Fibroblast of lung (primary cell): ENCODE measurements around the gene JDP2. TPM values are rescaled to one million over a fixed set of nuclear protein-coding genes. Genes with fewer than 3 reads are reported as not detected.

Source experiments
- DNase-seq, 2 donors: peaks; one replicate each; pipeline versions ENCODE4 v3.0.0 to v3.0.0-alpha.2; 2010; ENCODE audit warnings: low read depth in 2 of 2
- H2AFZ ChIP-seq: 2 replicates; pipeline ENCODE4 v1.5.1; 2012; ENCODE audit warnings: low read length, control low read depth, inconsistent platforms
- H3K27ac ChIP-seq: 2 replicates; pipeline ENCODE4 v1.5.1; 2011; ENCODE audit warnings: low read length, control low read depth; ENCODE audit not compliant: insufficient read depth
- H3K27me3 ChIP-seq: 2 replicates; pipeline ENCODE4 v1.5.1; 2011; ENCODE audit warnings: mild to moderate bottlenecking, low read length; ENCODE audit not compliant: control insufficient read depth, insufficient read depth
- H3K36me3 ChIP-seq: 2 replicates; pipeline ENCODE4 v1.5.1; 2011; ENCODE audit warnings: low read length; ENCODE audit not compliant: control insufficient read depth, insufficient read depth
- H3K4me1 ChIP-seq: 2 replicates; pipeline ENCODE4 v1.5.1; 2011; ENCODE audit warnings: low read length; ENCODE audit not compliant: control insufficient read depth, insufficient read depth; ENCODE audit errors: extremely low read depth
- H3K4me2 ChIP-seq: 2 replicates; pipeline ENCODE4 v1.5.1; 2011; ENCODE audit warnings: low read length, control low read depth; ENCODE audit not compliant: insufficient read depth; ENCODE audit errors: extremely low read depth
- H3K4me3 ChIP-seq, 4 experiments: fragments of 200-600 bp in 1 of 4; sonication (generic) in 1 of 4; replicated peaks in 1 of 4; 2 replicates each; pipeline ENCODE4 v1.5.1; 2011 to 2016; ENCODE audit warnings: low read length in 4 of 4, low read depth in 3 of 4, mild to moderate bottlenecking in 3 of 4, control low read depth in 2 of 4, inconsistent platforms in 1 of 4, mixed read lengths in 1 of 4; ENCODE audit not compliant: insufficient read depth in 1 of 4; ENCODE audit errors: control extremely low read depth in 1 of 4
- H3K79me2 ChIP-seq: 2 replicates; pipeline ENCODE4 v1.5.1; 2012; ENCODE audit warnings: mild to moderate bottlenecking, low read length, inconsistent platforms; ENCODE audit not compliant: control insufficient read depth, insufficient read depth
- H3K9ac ChIP-seq: 2 replicates; pipeline ENCODE4 v1.5.1; 2011; ENCODE audit warnings: mild to moderate bottlenecking, low read length, control low read depth; ENCODE audit not compliant: insufficient read depth
- H3K9me3 ChIP-seq: 2 replicates; pipeline ENCODE4 v1.5.1; 2012; ENCODE audit warnings: low read depth, low read length; ENCODE audit not compliant: control insufficient read depth, insufficient read depth
- H4K20me1 ChIP-seq: 2 replicates; pipeline ENCODE4 v1.5.1; 2011; ENCODE audit warnings: low read length; ENCODE audit not compliant: control insufficient read depth, insufficient read depth; ENCODE audit errors: extremely low read depth
- CTCF ChIP-seq, 2 donors: IDR thresholded peaks in 1 of 2; conservative IDR thresholded peaks in 1 of 2; 1 replicate in 1 of 2; 2 replicates in 1 of 2; pipeline ENCODE4 v1.5.1; 2011 to 2012; ENCODE audit warnings: low read length in 2 of 2, control low read depth in 1 of 2, inconsistent platforms in 1 of 2, low read depth in 1 of 2, mild to moderate bottlenecking in 1 of 2
- EZH2 ChIP-seq: IDR thresholded peaks from 2 replicates; pipeline ENCODE4 v1.5.1; 2012; ENCODE audit warnings: low read length, control low read depth, mild to moderate bottlenecking; ENCODE audit errors: missing control alignments
- polyA plus RNA-seq, 2 donors: library from polyadenylated mRNA; depleted of rRNA in 1 of 2; stranded (reverse) in 1 of 2; unstranded in 1 of 2; fragments of >200 nt; gene quantifications; 2 replicates each; pipeline ENCODE4 v1.2.1, GENCODE V29; 2011 to 2012; ENCODE audit warnings: missing spikeins in 1 of 2
- total RNA-seq: library from RNA; depleted of rRNA; stranded (reverse); fragments of >200 nt; gene quantifications from 2 replicates; pipeline ENCODE4 v1.2.1, GENCODE V29; 2014

JDP2 gene
- total and polyA plus RNA-seq, 2 donors (not counting 1 experiment from before 2014, with no cell fraction given), result 40.8 to 95.3 TPM

- Histone ChIP-seq H3K27me3 (no peaks in the 10 kb centered on the region), H3K4me1 (peaks cover 12% of the 10 kb centered on the region), H3K4me3 (no peak overlapping the region), H3K4me2 (no peak overlapping the region), H3K36me3 (peaks cover 2% of the 10 kb centered on the region), H2AFZ (no peak overlapping the region), H4K20me1 (no peaks in the 10 kb centered on the region), H3K27ac (no peak overlapping the region), H3K9me3 (no peaks in the 10 kb centered on the region), H3K79me2 (peaks cover 4% of the 10 kb centered on the region), H3K9ac (no peak overlapping the region)
- no peak for DNase-seq
- TF ChIP-seq EZH2 (no peak), CTCF (conservative IDR thresholded peaks at IDR 0.05 in 1 of 2, IDR thresholded peaks at IDR 0.05 in 1 of 2; ENCODE audit: low read depth in 1 of 2, low read length in 2 of 2) (no peak)
Observed at GRCh38 chr14:75459099-75459741, 31.4 kb downstream of the JDP2 start.

- no peak overlapping the region for H3K4me2 ChIP-seq
- H4K20me1 ChIP-seq, result no peaks in the 10 kb centered on the region
- H3K9me3 ChIP-seq, result no peaks in the 10 kb centered on the region
- no peak for DNase-seq
- no peak overlapping the region for H3K27ac ChIP-seq
- H3K4me1 ChIP-seq, result peaks cover 7% of the 10 kb centered on the region
- TF ChIP-seq EZH2, result no peak
- no peak for TF ChIP-seq CTCF (conservative IDR thresholded peaks at IDR 0.05 in 1 of 2, IDR thresholded peaks at IDR 0.05 in 1 of 2; ENCODE audit: low read depth in 1 of 2, low read length in 2 of 2)
- no peak overlapping the region for H3K4me3 ChIP-seq
- no peak overlapping the region for H3K9ac ChIP-seq
- H3K79me2 ChIP-seq, result peaks cover 4% of the 10 kb centered on the region
- no peaks in the 10 kb centered on the region for H3K27me3 ChIP-seq
- H3K36me3 ChIP-seq, result peaks cover 2% of the 10 kb centered on the region
- no peak overlapping the region for H2AFZ ChIP-seq
Observed at GRCh38 chr14:75459791-75460190, 32.0 kb downstream of the JDP2 start.

- Histone ChIP-seq H4K20me1 (no peaks in the 10 kb centered on the region), H3K9me3 (no peaks in the 10 kb centered on the region), H3K27ac (no peak overlapping the region)
Observed at GRCh38 chr14:75460394-75460793, 32.6 kb downstream of the JDP2 start.

More at GRCh38 chr14:75460394-75460793, 32.6 kb downstream of the JDP2 start:
- Histone ChIP-seq H3K79me2 (peaks cover 4% of the 10 kb centered on the region), H2AFZ (no peak overlapping the region), H3K9ac (no peak overlapping the region), H3K4me3 (no peak overlapping the region), H3K36me3 (peaks cover 2% of the 10 kb centered on the region), H3K4me2 (no peak overlapping the region), H3K27me3 (no peaks in the 10 kb centered on the region), H3K4me1 (peaks cover 1% of the 10 kb centered on the region)
- TF ChIP-seq EZH2 (no peak), CTCF (conservative IDR thresholded peaks at IDR 0.05 in 1 of 2, IDR thresholded peaks at IDR 0.05 in 1 of 2; ENCODE audit: low read depth in 1 of 2, low read length in 2 of 2) (no peak)
- no peak for DNase-seq
